PC-3 (cell line): Measurements from ENCODE around the gene TMEM121B. TPM values are rescaled to one million over a fixed set of nuclear protein-coding genes. Genes with fewer than 3 reads are reported as not detected.

Experiments used
- ATAC-seq: fragments of 200-7000 bp; cut with Tn5 transposase; 2 replicates; pipeline ENCODE4 v1.9.1; 2020; ENCODE audit warnings: mild to moderate bottlenecking, moderate library complexity
- BruUV-seq: library from RNA; stranded (reverse); fragments of 400-500 nt; replicated peaks from 2 replicates; lab custom pipeline; 2021; lab: Mats Ljungman, UMichigan
- CTCF ChIA-PET: fragments of 300-600 bp; sonication (Branson Sonifier 250); formaldehyde crosslinking; loops from one replicate; lab custom pipeline; 2022; ENCODE audit warnings: antibody characterized with exemption; lab: Charles Lee
- POLR2A ChIA-PET: fragments of 300-600 bp; sonication (Branson Sonifier 250); formaldehyde crosslinking; loops from one replicate; lab custom pipeline; 2022; ENCODE audit warnings: antibody characterized with exemption; ENCODE audit not compliant: unreplicated experiment; lab: Charles Lee
- DNase-seq: peaks from one replicate; pipeline ENCODE4 v3.0.0-alpha.2; 2015
- H2AFZ ChIP-seq: fragments of 300-600 bp; sonication (generic); 2 replicates; pipeline ENCODE4 v1.6.0; 2016; ENCODE audit warnings: antibody characterized with exemption, low read length
- H3F3A ChIP-seq: fragments of 300-600 bp; sonication (generic); one replicate; pipeline ENCODE4 v1.6.0; 2017; ENCODE audit warnings: antibody characterized with exemption, low read length, control low read depth, mild to moderate bottlenecking; ENCODE audit not compliant: unreplicated experiment
- H3K27ac ChIP-seq: fragments of 300-600 bp; sonication (generic); 2 replicates; pipeline ENCODE4 v1.5.1; 2016; ENCODE audit warnings: mild to moderate bottlenecking, low read length
- H3K27me3 ChIP-seq: fragments of 300-600 bp; sonication (generic); 2 replicates; pipeline ENCODE4 v1.6.1; 2016; ENCODE audit warnings: low read length, mixed read lengths
- H3K36me3 ChIP-seq: fragments of 300-600 bp; sonication (generic); 2 replicates; pipeline ENCODE4 v1.6.1; 2016; ENCODE audit warnings: low read depth, mixed run types, low read length, mixed read lengths
- H3K4me1 ChIP-seq: fragments of 300-600 bp; sonication (generic); 2 replicates; pipeline ENCODE4 v1.5.1; 2016; ENCODE audit warnings: low read length; ENCODE audit not compliant: insufficient read depth
- H3K4me2 ChIP-seq: fragments of 300-600 bp; sonication (generic); 2 replicates; pipeline ENCODE4 v1.6.0; 2016; ENCODE audit warnings: low read length
- H3K4me3 ChIP-seq: fragments of 300-600 bp; sonication (generic); 2 replicates; pipeline ENCODE4 v1.5.1; 2016; ENCODE audit warnings: mild to moderate bottlenecking, low read length, mixed read lengths
- H3K79me2 ChIP-seq: fragments of 300-600 bp; sonication (generic); 2 replicates; pipeline ENCODE4 v1.6.1; 2017; ENCODE audit warnings: low read length, mixed read lengths
- H3K9ac ChIP-seq: fragments of 300-600 bp; sonication (generic); 2 replicates; pipeline ENCODE4 v1.6.0; 2016; ENCODE audit warnings: mild to moderate bottlenecking, low read length
- H3K9me2 ChIP-seq: fragments of 300-600 bp; sonication (generic); replicated peaks from 2 replicates; pipeline ENCODE4 v1.6.1; 2016; ENCODE audit warnings: mixed run types, low read length, mixed read lengths
- H3K9me3 ChIP-seq: fragments of 300-600 bp; sonication (generic); 2 replicates; pipeline ENCODE4 v1.6.1; 2016; ENCODE audit warnings: low read length, mixed read lengths
- H4K20me1 ChIP-seq: fragments of 300-600 bp; sonication (generic); 2 replicates; pipeline ENCODE4 v1.6.1; 2016; ENCODE audit warnings: low read length, mixed read lengths
- EZH2 ChIP-seq: fragments of 300-600 bp; sonication (generic); IDR thresholded peaks from one replicate; pipeline ENCODE4 v1.6.1; 2017; ENCODE audit warnings: antibody characterized with exemption, mild to moderate bottlenecking, low read length; ENCODE audit not compliant: unreplicated experiment
- EZH2phosphoT487 ChIP-seq: fragments of 300-600 bp; sonication (generic); IDR thresholded peaks from 2 replicates; pipeline ENCODE4 v1.6.1; 2018; ENCODE audit warnings: mild to moderate bottlenecking, antibody characterized with exemption, low read length, borderline replicate concordance
- intact Hi-C: fragments of 100-400 bp; cut with micrococcal nuclease; formaldehyde crosslinking; loops from 2 replicates; pipeline ENCODE4 v1.9.0; 2023
- total RNA-seq: library from RNA; depleted of rRNA; stranded (reverse); fragments of >200 nt; gene quantifications from 2 replicates; pipeline ENCODE4 v1.2.3, GENCODE V29; 2014
- TF ChIP-seq, protein P1 (sequence below): fragments of 300-600 bp; sonication (generic); conservative IDR thresholded peaks from 2 replicates; pipeline ENCODE4 v1.5.1; 2017; ENCODE audit warnings: antibody characterized with exemption, low read depth, mild to moderate bottlenecking, low read length

The TMEM121B gene
- total RNA-seq, 1 experiment from 2014 or later, result 0.11 TPM

DNA sequence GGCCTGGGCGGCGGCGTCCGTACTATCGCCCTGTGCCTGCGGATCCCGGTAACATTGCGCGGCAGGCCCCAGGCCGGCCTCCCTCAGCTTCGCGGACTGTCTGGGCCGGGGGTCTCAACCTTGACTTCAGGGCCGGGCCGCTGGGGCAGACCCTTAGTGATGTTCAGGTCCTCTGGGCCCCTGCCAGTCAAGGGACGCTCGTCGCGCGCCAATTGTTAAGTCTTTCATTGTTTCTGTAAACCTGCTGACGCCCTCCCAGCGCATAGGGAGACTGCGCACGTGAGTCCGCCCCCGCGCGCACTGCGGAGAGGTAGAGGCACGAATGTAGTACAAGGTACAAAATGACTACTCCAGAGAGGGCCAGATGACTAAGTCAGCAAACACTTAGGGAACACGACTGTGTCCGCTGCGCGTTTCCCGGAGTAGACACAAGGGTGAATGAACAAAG is 38.4 kb upstream of the TMEM121B start:
- ChIA-PET CTCF (interaction anchor here (1.4 kb wide), 1 partner anchor 12 kb away, joined by 7 read pairs; no protein-coding TSS in a partner anchor), POLR2A (no interaction called here)
- peaks cover 5% of the 10 kb centered on the region; the same call in 1 of the 2 replicates for H4K20me1 ChIP-seq
- TF ChIP-seq EZH2 (no peak), EZH2phosphoT487 (no peak)
- TF ChIP-seq, protein P1, sequence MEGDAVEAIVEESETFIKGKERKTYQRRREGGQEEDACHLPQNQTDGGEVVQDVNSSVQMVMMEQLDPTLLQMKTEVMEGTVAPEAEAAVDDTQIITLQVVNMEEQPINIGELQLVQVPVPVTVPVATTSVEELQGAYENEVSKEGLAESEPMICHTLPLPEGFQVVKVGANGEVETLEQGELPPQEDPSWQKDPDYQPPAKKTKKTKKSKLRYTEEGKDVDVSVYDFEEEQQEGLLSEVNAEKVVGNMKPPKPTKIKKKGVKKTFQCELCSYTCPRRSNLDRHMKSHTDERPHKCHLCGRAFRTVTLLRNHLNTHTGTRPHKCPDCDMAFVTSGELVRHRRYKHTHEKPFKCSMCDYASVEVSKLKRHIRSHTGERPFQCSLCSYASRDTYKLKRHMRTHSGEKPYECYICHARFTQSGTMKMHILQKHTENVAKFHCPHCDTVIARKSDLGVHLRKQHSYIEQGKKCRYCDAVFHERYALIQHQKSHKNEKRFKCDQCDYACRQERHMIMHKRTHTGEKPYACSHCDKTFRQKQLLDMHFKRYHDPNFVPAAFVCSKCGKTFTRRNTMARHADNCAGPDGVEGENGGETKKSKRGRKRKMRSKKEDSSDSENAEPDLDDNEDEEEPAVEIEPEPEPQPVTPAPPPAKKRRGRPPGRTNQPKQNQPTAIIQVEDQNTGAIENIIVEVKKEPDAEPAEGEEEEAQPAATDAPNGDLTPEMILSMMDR, result no peak
- peaks cover 39% of the 10 kb centered on the region for H3K79me2 ChIP-seq
- no TSS peak for BruUV-seq
- no peaks in the 10 kb centered on the region for H3F3A ChIP-seq
- peak; percentile 33 for ATAC-seq
- intact Hi-C loops, result no loop called here
- H3K9me3 ChIP-seq, result no peaks in the 10 kb centered on the region
- peak overlapping the region; percentile 41 for H3K27ac ChIP-seq
- H3K9ac ChIP-seq, result peak overlapping the region; percentile 80
- H3K9me2 ChIP-seq, result no peaks in the 10 kb centered on the region
- peak overlapping the region; percentile 99 for H2AFZ ChIP-seq
- H3K36me3 ChIP-seq, result no peaks in the 10 kb centered on the region
- H3K4me3 ChIP-seq, result peak overlapping the region; percentile 83
- peak; percentile 61 for DNase-seq
- H3K4me2 ChIP-seq, result peak overlapping the region; percentile 99
- no peaks in the 10 kb centered on the region for H3K27me3 ChIP-seq
- H3K4me1 ChIP-seq, result peaks cover 16% of the 10 kb centered on the region

DNA sequence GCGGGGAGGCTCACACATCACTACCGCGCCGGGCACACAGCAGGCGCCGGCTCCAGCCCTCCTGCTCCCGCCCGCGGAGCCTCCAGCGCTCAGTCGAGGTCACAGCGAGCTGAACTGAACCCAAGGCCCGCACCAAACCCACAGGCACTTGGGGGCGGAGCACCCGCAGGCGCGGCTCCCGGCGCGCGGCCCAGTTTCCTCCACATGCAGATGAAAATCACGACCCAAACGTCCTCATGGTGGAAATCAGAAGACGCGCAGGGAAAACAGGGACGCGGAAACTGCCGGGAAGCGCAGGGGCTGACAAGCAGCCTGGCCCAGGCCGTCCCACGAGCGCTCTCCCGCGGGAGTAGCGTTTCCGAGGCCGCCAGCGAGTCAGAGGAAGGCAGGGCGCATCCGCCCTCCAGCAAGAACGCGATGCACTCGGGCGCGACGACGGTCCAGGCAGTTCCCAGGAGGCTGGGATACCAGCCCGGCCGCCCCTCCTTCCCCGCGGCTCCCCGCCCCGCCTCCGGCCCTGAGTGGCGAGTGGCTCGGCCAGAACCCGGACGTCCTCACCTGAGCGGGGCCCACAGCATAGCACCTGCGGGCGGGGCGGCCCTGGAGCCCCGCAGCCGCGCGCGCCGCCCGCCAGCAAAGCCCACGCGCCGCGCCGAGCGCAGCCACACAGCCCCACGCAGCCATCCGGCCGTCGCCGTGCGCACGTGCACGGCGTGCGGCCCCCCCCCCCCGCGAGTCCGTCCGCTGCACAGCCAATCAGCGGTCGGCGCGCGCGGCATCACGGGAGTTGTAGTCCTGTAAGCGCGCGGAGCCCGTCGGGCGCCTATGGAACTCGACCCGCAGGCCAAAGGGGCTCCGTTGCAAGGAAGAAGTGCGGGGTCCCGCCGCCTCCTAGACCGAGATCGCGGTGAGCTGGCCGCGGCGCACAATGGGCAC is 37.7 kb upstream of the TMEM121B start, which contains the start of gene HDHD5:
Gene HDHD5 (minus strand): TSS at position 710 of the 936 bp plus-strand sequence. CDS start 26 bp downstream, at position 684.
- peak within 1 kb of the TSS; percentile 99 for H2AFZ ChIP-seq
- intact Hi-C loops, result loop anchor here (1.0 kb wide), 1 partner anchor 47 kb away; no protein-coding TSS in a partner anchor
- peaks cover 42% of the 10 kb centered on the region for H3K79me2 ChIP-seq
- H3K4me3 ChIP-seq, result peak within 1 kb of the TSS; percentile 83
- H3K27me3 ChIP-seq, result no peaks in the 10 kb centered on the region
- TF ChIP-seq, protein P1, result no peak
- TF ChIP-seq EZH2 (no peak), EZH2phosphoT487 (no peak)
- ChIA-PET CTCF (interaction anchor here (1.2 to 1.4 kb wide), 2 partner anchors 12 to 46 kb away, joined by 3 to 7 read pairs; no protein-coding TSS in a partner anchor), POLR2A (interaction anchor here (0.6 kb wide), 1 partner anchor 991 kb away, joined by 21 read pairs; no protein-coding TSS in a partner anchor)
- H3K9ac ChIP-seq, result peak within 1 kb of the TSS; percentile 80
- H3K36me3 ChIP-seq, result no peaks in the 10 kb centered on the region
- peaks cover 5% of the 10 kb centered on the region; the same call in 1 of the 2 replicates for H4K20me1 ChIP-seq
- no TSS peak for BruUV-seq
- H3K4me2 ChIP-seq, result peak within 1 kb of the TSS; percentile 99
- H3K9me3 ChIP-seq, result no peaks in the 10 kb centered on the region
- peak within 1 kb of the TSS; percentile 51 for H3K27ac ChIP-seq
- peak; percentile 84 for ATAC-seq
- no peaks in the 10 kb centered on the region for H3K9me2 ChIP-seq
- H3K4me1 ChIP-seq, result peaks cover 16% of the 10 kb centered on the region
- peak; percentile 75 for DNase-seq
- no peaks in the 10 kb centered on the region for H3F3A ChIP-seq
